Esophagus muscularis mucosa (tissue), 4 donors: Measurements from ENCODE around the gene CUX1.

Experiments
- CTCF ChIP-seq, 3 experiments: fragments of 200-600 bp in 2 of 3; fragments of 450-650 bp in 1 of 3; sonication (generic) in 2 of 3; IDR thresholded peaks; one replicate each; pipeline ENCODE4 v1.5.1; 2017 to 2019; ENCODE audit warnings: antibody characterized with exemption in 3 of 3, mild to moderate bottlenecking in 2 of 3, moderate library complexity in 1 of 3
- EP300 ChIP-seq: sonication (generic); formaldehyde crosslinking; IDR thresholded peaks from one replicate; pipeline ENCODE4 v1.6.1; 2017; ENCODE audit warnings: antibody characterized with exemption
- POLR2A ChIP-seq: fragments of 450-650 bp; IDR thresholded peaks from one replicate; pipeline ENCODE4 v1.6.1; 2017; ENCODE audit warnings: antibody characterized with exemption, moderate library complexity, mild to moderate bottlenecking, low read depth
- POLR2AphosphoS5 ChIP-seq, 2 donors: sonication (generic); formaldehyde crosslinking; IDR thresholded peaks; one replicate each; pipeline ENCODE4 v1.6.1; 2017; ENCODE audit warnings: antibody characterized with exemption in 2 of 2

- TF ChIP-seq CTCF (IDR thresholded peaks at IDR 0.05), result no peak
- no peak for TF ChIP-seq POLR2AphosphoS5 (IDR thresholded peaks at IDR 0.05)
- no peak for TF ChIP-seq POLR2A
- no peak for TF ChIP-seq EP300
Measured at GRCh38 chr7:102148799-102149198, 331.4 kb downstream of the CUX1 start.
